PFSK-1 (cell line): ENCODE measurements around the gene CCDC8.

ENCODE experiments used
- FOXP2 ChIP-seq: optimal IDR thresholded peaks from 2 replicates; pipeline ENCODE3; 2011; ENCODE audit warnings: borderline replicate concordance, control low read depth, inconsistent platforms; ENCODE audit not compliant: insufficient read depth; ENCODE audit errors: extremely low read length, extremely low read depth
- POLR2AphosphoS5 ChIP-seq: IDR thresholded peaks from 2 replicates; pipeline ENCODE4 v1.6.1; 2012; ENCODE audit warnings: low read depth, mild to moderate bottlenecking, control low read depth, low read length, moderate library complexity
- SIN3A ChIP-seq: IDR thresholded peaks from 2 replicates; pipeline ENCODE4 v1.6.1; 2012; ENCODE audit warnings: mild to moderate bottlenecking, low read length, moderate library complexity, borderline replicate concordance; ENCODE audit not compliant: insufficient read depth
- TAF1 ChIP-seq: IDR thresholded peaks from 2 replicates; pipeline ENCODE4 v1.6.1; 2012; ENCODE audit warnings: low read length, control low read depth, borderline replicate concordance; ENCODE audit not compliant: insufficient read depth
- TF ChIP-seq, protein P1 (sequence below), 2 experiments: IDR thresholded peaks; 2 replicates each; pipeline versions ENCODE4 v1.6.1 to v1.8.0; 2011 to 2012; ENCODE audit warnings: low read depth in 2 of 2, low read length in 2 of 2, control low read depth in 1 of 2, inconsistent platforms in 1 of 2, mild to moderate bottlenecking in 1 of 2, moderate library complexity in 1 of 2; ENCODE audit not compliant: insufficient read depth in 1 of 2

DNA sequence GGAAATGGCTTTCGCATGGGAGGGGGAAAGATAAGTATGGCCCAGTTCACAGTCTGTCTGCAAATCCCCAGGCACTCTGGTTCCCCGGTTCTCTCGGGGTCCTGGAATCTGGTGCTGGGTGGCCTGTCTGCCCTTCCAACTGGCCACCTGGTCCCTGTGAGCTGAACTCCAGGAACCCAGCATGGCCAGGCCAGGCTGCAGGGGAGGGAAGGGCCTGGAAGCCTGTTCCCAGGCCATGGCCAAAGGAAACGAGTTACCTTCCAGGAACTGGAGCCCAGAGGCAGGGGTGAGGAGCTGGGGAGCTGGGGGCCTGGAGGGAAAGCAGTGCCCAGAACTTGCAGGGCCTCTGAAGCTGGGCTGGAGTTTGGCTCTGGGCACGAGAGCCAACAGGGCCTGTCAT, 34.5 kb upstream of the CCDC8 start:
- TF ChIP-seq SIN3A (no peak), TAF1 (no peak), POLR2AphosphoS5 (no peak), FOXP2 (no peak)
- TF ChIP-seq, protein P1, sequence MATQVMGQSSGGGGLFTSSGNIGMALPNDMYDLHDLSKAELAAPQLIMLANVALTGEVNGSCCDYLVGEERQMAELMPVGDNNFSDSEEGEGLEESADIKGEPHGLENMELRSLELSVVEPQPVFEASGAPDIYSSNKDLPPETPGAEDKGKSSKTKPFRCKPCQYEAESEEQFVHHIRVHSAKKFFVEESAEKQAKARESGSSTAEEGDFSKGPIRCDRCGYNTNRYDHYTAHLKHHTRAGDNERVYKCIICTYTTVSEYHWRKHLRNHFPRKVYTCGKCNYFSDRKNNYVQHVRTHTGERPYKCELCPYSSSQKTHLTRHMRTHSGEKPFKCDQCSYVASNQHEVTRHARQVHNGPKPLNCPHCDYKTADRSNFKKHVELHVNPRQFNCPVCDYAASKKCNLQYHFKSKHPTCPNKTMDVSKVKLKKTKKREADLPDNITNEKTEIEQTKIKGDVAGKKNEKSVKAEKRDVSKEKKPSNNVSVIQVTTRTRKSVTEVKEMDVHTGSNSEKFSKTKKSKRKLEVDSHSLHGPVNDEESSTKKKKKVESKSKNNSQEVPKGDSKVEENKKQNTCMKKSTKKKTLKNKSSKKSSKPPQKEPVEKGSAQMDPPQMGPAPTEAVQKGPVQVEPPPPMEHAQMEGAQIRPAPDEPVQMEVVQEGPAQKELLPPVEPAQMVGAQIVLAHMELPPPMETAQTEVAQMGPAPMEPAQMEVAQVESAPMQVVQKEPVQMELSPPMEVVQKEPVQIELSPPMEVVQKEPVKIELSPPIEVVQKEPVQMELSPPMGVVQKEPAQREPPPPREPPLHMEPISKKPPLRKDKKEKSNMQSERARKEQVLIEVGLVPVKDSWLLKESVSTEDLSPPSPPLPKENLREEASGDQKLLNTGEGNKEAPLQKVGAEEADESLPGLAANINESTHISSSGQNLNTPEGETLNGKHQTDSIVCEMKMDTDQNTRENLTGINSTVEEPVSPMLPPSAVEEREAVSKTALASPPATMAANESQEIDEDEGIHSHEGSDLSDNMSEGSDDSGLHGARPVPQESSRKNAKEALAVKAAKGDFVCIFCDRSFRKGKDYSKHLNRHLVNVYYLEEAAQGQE (IDR thresholded peaks at IDR 0.05; ENCODE audit: insufficient read depth in 1 of 2, low read depth in 2 of 2, low read length in 2 of 2) = no peak
